HEK293T (cell line): ENCODE data around the gene CAB39L.

Experiments
- BHLHE40 ChIP-seq: fragments of 450-650 bp; IDR thresholded peaks from 2 replicates; pipeline ENCODE4 v1.6.1; 2016; ENCODE audit warnings: mild to moderate bottlenecking, moderate library complexity, borderline replicate concordance
- ELF4 ChIP-seq: fragments of 450-650 bp; IDR thresholded peaks from 2 replicates; pipeline ENCODE4 v1.6.1; 2017; ENCODE audit warnings: antibody characterized with exemption
- FOXA1 ChIP-seq: fragments of 450-650 bp; IDR thresholded peaks from 2 replicates; pipeline ENCODE4 v1.6.1; 2016; ENCODE audit warnings: mild to moderate bottlenecking
- L3MBTL2 ChIP-seq: fragments of 450-650 bp; conservative IDR thresholded peaks from 2 replicates; pipeline ENCODE4 v1.6.1; 2016; ENCODE audit warnings: mild to moderate bottlenecking
- NFRKB ChIP-seq: fragments of 450-650 bp; IDR thresholded peaks from 2 replicates; pipeline ENCODE4 v1.6.1; 2016; ENCODE audit warnings: mild to moderate bottlenecking, moderate library complexity
- TARDBP ChIP-seq: fragments of 450-650 bp; IDR thresholded peaks from 2 replicates; pipeline ENCODE4 v1.6.1; 2016

GRCh38 chr13:49448753-49449152 lies 4.9 kb upstream of the CAB39L start:
- TF ChIP-seq L3MBTL2 = no peak
- no peak for TF ChIP-seq FOXA1
- TF ChIP-seq NFRKB = no peak
- no peak for TF ChIP-seq BHLHE40
- TF ChIP-seq ELF4 = no peak
- TF ChIP-seq TARDBP = no peak
